GM19324 (cell line): ENCODE measurements around the gene ATP11A.

ENCODE experiments used
- ATAC-seq: cut with Tn5 transposase; IDR thresholded peaks from one replicate; pipeline ENCODE4 v1.9.1; 2021; ENCODE audit warnings: mild to moderate bottlenecking, moderate library complexity; ENCODE audit not compliant: unreplicated experiment, low FRiP score

ATP11A gene

DNA sequence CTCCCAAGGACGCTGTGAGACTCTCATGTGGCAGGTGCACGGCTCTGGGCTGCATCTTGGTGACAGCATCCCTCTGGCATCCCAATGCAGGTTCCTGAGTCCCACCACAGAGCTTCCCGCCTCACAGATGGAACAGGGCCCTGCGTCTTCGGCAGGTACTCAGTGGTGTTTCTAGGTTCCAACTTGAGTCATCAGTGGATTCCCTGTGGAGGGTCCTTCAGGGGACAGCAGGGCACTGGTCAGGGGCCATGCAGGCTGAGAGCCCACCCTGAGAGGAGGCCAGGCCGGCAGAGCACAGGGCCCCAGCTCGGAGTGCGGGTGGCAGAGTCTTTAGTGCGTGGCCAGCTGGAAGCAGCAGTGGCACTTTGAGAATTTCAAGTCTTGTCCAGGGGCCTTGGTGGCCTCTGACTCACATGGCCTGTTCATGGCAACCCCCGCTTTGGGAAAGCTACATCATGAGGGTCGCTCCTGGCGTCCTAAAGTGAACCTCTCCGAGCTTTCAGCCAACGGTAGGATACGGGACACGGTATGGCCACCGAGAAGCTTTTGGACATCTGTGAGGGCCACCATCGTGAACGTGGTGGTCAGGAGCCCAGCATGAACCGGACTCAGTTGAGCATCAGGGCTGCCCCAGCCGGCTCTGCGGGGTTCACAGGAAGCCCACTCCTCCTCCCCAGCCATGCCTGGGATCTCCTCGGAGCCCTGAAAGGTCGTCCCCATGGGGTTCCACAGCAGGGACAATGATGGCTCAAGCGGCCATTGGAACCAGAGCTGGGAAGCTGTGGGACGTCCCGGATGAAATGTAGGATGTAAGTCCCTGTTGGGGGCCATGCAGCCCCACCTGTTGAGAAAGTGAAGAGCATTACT is 207.1 kb downstream of the ATP11A start:
- no peak for ATAC-seq

DNA sequence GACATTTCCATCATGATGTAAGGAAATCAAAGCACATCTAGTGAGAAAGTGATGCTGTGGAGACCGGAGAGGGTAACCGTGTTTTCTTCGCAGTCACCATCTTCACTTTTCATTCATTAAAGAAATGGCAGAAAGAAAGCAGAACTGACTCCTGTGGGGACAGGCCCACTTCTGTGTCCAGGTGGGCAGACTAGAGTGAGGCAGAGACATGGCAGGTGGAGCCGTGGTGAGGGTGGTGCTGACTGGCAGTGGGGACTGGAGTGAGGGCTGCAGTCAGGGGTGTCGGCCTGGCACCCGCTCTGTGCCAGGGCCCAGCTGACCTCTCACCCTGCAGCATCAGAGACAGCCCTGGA is 207.7 kb downstream of the ATP11A start:
- ATAC-seq: no peak

DNA sequence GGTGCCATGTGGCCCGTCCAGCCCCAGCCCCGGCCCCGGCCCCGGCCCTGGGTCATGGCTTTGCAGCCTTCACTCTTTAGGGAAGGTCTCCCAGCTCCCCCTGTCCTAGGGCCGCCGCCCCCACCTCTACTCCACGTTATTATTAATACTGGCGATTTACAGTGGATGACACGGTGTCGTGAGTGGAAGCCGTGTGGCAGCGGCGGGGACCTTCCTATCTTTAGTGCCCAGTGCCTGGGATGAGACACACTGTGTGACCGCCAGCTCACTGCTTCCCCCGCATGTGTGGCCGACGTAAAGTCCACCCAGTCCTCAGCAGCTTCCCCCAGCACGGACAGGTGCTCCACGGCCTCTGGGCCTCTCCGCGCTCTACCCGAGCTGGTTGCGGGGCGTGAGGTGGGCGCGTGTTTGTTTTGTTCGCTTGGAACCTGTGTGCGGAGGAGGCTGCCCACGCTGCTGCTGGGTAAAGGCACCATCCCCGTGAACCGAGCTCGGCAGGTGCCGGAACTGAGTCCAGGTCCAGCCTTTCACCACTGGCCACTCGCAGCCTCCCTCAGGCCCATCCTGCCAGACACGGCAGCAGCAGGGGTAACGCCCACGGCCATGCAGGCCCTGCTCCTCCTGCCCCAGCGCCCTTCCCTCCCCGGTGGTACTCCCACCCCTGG is 208.2 kb downstream of the ATP11A start:
- ATAC-seq: no peak

DNA sequence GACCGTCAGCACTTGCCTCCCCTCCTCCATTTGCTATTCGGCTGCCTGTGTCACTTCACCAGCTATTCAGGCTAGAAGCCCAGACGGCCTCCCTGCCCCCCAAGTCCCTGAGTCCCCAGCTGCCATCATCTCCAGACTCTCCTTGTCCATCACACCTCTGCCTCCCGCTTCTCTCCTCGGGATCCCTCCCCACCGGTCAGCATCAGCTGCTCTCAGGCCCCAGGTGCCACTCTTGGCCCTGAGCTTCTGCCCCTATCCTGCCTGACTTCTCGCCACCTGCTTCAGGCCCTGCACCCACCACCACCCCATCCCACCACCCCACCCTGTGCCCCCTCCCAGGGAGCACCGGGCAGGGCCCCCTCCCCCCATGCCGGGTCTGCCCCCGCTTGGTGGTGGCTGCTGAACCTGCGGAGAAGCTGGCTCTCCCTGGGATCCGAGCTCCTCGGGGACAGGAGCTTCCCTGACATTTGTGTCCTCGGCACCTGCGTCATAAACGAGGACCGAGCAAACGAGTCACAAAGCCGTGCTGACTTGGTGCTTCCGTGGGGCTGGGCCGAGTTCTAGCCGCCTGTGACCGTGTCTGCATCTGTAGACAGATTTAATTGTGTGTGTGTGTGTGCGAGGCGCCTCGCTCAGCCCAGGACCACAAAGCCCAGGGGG is 208.9 kb downstream of the ATP11A start:
- no peak for ATAC-seq

DNA sequence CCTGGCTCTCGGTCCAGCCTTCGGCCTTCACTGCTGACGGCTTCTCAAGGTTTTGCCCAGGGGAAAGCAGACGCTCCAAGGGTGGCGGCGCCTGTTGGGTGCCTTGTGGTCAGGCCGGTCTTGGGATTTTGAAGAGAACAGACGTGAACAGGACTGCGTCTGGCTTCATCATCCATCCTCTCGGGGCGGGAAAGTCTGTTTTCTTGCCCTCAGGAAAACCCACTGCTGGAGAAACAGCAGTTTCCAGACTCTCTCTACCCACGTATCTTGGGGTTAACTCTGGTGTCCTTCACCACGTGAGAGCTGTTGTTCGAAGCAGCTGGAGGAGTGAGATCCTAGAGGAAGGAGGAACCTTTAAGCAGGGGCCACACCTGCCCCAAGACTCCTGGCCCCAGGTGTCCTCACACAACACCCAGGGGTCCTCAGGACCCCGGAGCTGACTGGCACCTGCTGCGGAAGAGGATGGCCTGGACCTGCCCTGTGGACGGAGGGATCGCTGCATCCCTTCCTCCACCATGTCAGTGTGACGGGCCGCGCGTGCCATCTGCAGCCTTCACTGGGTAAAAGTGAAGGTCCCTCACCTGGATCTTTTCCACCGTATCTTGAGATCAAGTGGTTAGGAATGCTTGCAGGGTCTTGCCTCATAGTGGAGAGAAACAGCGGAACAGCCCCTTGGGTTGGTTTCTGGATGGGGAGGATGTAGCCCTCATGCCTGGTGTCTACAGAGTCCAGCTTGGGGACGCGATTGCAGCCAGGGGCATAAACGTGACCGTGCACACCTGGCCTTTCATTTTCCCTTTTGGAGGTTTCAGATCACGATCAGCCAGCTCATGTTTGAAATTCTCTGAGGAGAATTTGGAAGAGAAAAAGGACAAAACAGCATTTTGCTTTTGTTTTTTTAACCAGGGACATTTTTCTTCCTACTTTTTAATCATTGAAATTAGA is 209.7 kb downstream of the ATP11A start:
- no peak for ATAC-seq

DNA sequence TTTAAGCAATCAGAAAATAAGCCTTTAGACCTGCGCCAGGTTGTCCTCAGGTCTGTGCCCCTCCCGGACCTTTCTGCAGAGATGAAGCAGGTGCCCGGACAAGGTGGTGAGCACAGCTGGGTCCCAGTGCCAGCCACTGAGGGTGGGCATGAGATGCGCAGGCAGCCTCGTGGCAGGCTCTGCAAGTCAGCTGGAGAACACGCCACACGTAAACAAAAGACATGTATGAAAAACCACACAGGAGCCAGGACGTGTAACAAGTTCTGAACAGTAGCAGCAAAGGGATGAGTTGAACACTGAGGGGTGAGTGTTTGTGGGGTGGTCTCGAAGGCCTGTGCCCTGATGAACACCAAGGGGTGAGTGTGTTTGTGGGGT is 210.4 kb downstream of the ATP11A start:
- no peak for ATAC-seq

DNA sequence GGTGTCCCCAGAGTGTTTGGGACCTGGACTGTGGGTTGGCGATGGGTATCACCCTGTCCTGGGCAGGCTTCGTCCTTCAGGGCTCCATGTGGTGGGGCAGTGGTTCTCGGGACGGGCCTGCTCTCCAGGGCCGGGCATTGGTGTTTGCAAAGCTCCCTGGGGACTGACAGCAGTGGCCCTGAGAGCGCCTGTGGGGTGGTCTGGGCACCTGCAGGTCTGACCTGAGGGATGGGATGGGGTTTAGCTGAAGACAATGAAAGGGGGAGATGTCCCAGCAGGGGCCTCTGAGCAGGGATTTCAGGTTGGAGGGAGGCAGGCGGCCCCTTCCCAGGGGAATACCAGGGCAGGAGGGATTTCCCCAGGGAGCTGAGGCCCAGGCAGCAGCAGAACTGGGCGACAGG is 210.9 kb downstream of the ATP11A start:
- ATAC-seq: no peak

DNA sequence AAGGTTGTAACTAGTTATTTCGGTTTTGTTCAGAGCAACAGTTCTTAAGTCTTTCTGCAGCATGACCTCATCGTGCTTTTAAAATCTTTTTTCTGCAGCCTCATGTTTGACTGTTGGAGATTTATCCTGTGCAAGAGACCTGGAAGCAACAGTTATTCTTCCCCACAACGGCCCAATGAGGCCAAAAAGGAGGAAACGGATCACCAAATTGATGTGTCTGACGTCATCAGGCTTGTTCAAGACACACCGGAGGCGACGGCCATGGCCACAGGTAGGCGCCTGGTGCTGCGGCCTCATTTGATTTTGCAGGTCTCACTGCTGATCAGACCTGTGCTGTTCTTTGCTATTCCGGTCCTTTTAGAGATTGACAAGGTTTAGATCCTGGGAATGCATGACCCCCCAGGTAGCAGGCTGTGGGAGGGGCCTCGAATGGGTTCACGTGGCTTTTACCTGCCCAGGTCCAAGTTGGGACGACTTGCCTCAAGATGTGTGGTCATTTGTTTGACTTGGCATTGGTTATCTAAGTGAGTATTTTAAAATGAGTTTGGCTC is 212.3 kb downstream of the ATP11A start:
- ATAC-seq: no peak

DNA sequence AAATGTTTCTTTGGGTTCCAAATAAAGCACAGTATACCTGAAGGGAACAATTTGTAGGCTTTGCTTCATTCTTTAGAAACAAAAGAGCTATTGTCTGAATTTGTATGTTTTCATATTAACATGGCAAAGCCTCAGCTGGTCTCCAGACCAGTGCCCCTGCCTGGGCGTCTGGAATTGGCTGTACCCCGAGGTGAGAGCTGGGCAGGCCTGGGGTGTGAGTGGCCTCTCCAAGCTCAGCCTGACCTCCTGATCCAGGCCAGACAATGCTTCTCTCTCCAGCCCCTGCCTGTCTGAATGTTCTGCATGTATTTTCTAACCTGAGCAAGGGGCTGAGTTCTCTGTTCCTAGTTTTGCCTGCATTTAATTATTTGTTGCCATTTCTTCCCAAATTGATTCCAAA is 212.8 kb downstream of the ATP11A start:
- no peak for ATAC-seq

DNA sequence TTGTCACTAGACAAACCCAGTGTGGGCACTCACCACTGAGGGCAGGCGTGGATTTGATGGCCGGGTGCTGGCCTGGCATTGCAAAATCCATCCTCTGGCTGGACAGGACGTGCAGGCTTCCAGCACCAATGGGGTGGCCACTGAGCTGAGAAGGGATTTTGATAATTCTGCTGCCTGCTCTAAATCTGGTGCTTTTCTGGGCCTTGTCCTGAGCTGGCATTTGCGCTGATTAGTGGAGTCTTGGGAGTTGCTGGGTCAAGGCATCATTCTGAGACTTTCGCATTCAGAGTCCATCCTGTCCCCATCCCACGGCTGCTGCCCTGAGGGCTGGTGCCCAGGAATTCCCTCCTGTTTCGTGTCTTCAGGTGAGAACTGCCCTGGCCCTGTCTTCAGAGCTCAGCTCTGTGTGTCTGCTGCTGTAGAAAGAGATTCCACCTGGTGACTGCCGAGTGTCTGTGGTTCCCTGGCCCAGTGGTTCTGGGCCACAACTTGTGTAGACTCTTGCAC is 213.3 kb downstream of the ATP11A start:
- ATAC-seq: no peak

DNA sequence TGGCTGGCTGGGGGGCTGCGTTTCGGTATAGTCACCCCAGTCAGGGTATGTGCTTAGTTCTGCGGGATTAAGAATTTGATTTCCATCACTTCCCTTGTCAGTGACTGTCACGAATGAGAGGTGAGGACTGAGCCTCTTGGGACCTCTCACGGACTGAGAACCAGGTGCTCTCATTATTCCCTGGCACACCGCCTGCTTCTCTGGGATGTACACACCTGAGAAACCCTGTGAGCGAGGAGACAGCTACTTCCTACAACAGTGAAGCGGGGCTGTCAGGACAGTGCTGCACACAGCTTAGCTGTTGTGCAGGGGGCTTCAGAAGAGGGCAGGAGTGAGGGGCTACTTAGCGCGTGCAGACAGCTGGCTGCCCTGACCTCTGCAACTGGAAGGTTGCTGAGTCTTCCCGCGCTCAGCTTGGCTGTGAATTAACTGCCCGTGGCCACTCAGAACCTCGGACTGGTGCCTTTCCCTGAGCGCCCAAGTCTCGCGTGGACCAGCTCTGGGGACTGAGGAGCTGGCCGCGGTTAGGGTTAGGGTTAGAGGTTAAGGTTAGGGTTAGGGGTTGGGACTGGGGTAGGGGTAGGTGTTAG is 213.9 kb downstream of the ATP11A start:
- ATAC-seq: no peak

DNA sequence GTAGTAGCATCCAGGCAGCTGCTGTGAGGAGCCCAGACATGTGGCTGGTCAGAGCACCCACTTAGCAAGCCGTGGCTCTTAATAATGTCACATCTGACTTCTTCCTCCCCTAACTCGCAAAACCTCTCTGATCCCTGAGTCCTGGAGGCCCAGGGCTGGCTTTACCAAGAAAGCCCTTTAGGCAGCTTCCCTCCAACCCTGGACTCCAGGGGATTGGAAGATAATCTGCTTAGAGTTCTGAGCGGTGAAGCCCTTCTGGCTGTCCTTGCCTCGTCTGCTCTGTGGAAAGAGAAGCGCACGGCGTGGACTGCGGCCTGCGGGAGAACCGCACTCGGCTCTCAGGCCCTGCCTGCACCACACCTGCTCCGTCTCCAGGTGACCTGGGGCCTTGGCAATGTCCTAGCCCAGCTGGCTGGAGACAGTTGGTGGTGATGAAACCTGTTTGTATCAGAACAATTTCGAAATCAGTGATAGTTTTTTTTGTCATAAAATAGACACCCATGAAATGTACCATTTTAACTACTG is 214.7 kb downstream of the ATP11A start:
- ATAC-seq: no peak

DNA sequence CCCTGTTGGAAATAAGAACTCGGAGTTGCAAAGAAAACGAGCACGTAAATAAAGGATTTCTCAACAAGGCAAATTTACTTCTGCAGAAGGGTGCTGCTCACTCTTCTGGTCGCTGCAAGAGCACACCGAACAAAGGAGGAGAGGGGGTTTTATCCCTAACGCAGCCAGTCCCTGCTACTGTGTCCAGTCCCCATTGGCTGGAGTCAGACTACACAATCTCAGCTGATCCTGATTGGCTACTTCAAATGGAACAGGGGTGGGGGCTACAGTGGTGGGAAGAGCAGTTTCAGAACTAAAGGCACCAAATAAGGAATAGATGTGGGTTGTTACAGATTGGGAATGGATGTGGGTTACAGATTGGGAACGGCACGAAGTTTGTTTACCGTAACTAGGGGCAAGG is 215.2 kb downstream of the ATP11A start:
- ATAC-seq: no peak

DNA sequence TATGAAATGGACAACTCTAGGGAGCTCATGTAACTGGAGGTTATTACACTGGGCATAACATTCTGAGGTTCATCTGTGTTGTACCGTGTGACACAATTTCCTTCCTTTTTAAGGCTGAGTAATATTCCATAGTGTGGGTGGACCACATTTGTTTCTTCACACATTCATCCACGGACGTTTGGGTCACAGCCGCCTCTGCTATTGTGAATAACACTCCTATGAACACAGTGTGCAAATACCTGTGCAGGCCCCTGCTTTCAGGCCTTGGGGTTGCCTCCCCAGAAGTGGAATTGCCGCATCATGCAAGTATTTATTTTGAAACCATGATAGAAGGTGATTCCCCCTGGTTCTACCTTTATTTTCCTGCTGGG is 215.8 kb downstream of the ATP11A start:
- no peak for ATAC-seq

DNA sequence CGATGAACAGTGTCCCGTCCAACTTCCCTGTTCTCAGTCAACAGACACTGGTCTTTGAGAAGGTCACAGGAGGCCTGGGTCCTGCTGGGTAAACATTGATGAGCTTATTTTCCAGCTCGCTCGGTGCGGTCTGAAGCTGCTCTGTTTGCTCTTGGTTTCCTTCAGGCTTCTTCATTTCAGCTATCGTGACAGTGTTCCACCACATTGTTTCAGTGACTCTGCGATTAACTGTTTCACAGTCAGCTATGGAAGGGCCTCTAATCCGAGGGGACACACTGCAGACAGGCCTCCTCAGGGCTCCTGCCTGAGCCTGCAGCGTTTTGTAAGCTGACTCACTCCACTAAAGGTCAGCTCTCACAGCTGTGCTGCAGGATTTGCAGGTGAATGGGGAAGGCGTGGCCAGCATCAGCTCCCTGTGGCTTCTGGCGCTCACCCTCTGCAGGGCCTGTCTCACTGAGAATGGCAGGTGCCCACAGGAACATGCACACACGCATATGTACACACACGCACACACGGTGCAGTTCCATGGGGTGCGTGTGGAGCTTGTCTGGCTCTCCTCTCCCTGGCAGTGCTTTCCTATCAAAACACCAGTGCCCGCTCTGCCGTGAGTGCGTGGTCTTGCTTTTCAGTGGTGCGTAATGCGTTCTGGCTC is 216.3 kb downstream of the ATP11A start:
- no peak for ATAC-seq

DNA sequence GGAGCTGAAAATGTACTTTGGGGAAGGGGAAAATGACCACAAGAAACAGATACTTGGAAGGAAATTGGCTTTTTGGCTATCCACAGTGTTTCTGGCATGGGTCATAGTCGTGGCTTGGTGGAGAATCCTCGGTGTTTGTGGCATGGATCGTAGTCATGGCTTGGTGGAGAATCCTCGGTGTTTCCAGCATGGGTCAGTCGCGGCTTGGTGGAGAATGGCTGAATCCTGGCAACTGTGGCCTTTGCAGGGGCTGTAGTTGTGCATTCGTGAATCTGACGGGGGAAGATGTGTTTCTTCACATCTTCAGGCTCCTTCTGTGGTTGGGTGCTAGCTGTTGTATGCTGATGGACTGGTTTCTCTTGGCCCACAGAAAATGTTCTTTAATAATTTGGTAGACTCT is 217.4 kb downstream of the ATP11A start:
- no peak for ATAC-seq

DNA sequence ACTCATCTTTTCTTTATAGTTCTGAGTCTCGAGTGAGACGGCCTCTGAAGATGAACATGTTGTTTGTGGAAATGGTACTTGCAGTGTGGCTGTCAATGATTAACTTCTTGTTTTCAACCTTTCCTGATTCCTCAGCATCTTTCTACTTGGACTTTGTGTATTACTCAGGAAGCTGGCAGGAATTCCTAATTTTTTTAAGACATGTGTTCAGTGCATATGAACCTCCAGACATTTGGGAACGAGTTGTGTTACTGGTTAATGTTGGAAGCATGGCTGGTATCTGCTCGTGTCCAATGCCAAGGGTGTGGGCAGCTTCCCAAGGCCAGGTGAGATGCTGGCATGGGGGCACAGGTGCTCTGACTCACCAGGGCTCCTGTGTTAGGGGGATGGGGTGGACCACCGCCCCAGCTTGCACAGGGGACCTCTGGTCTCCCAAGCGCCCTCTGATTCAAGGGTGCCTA is 218.1 kb downstream of the ATP11A start:
- ATAC-seq: no peak

DNA sequence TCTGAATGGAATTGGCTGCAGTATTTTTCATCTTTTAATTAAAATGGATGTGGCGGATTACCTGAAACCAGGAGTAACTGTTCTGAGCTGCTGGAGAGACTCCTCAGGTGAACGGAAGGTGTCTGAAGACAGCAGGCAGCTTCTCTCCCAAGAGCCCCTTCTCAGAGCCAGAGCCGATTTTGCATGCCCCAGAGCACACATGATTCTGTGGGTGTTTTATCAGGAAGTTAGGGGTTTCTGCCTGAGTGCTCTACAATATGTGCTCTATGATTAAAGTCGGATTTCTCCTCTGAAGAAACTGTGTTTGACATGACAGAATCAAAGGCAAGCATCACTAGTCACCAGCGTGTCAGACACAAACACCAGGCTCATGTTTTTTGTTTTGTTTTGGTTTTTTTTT is 218.5 kb downstream of the ATP11A start:
- ATAC-seq: no peak

DNA sequence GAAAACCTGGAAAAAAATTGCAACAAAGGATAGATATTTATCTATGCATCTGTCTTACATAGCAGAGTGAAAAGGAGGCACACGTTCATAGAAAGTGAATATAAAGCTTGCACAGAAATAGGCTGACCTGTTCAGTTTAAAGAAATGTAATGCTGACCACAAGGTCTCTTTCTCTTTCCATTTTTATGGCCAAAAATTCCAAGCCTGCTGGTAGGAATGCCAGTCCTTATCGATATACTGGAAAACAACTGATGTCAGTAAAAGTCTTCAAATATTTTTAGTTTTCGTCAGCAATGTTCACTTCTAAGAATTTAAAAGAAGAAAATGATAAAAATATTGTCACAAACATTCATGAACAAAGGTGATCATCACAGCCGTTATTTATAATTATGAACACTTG is 220.2 kb downstream of the ATP11A start:
- no peak for ATAC-seq
